WTC11 (cell line): ENCODE data around the gene SPATA9. TPM values are rescaled to one million over a fixed set of nuclear protein-coding genes. Genes with fewer than 3 reads are reported as not detected.

ENCODE experiments used
- ATAC-seq: fragments of 200-7000 bp; cut with Tn5 transposase; 2 replicates; pipeline ENCODE4 v1.10.0; 2021; ENCODE audit warnings: mild to moderate bottlenecking, moderate library complexity
- CTCF ChIA-PET: fragments of 300-600 bp; sonication (Branson Sonifier 250); formaldehyde crosslinking; loops from one replicate; lab custom pipeline; 2021; ENCODE audit warnings: antibody characterized with exemption; lab: Charles Lee
- POLR2A ChIA-PET: fragments of 350-600 bp; sonication (Branson Sonifier 250); formaldehyde crosslinking; loops from one replicate; lab custom pipeline; 2021; ENCODE audit warnings: antibody characterized with exemption; lab: Charles Lee
- DNase-seq: peaks from one replicate; pipeline ENCODE4 v3.0.0; 2021; ENCODE audit warnings: low spot score
- H3K27ac Mint-ChIP-seq: 2 replicates; pipeline ENCODE4 v1.8.0; 2021; ENCODE audit warnings: mixed read lengths
- H3K27me3 Mint-ChIP-seq: 2 replicates; pipeline ENCODE4 v1.8.0; 2021; ENCODE audit warnings: low read depth, mild to moderate bottlenecking, moderate library complexity, mixed read lengths
- H3K36me3 Mint-ChIP-seq: 2 replicates; pipeline ENCODE4 v1.8.0; 2021; ENCODE audit warnings: mixed read lengths
- H3K4me1 Mint-ChIP-seq: 2 replicates; pipeline ENCODE4 v1.8.0; 2022; ENCODE audit warnings: mixed read lengths
- H3K4me3 Mint-ChIP-seq: 2 replicates; pipeline ENCODE4 v1.8.0; 2021; ENCODE audit warnings: mild to moderate bottlenecking, moderate library complexity, mixed read lengths
- H3K9me3 Mint-ChIP-seq: 2 replicates; pipeline ENCODE4 v1.8.0; 2021; ENCODE audit warnings: mixed read lengths
- AR ChIP-seq: fragments of 250-450 bp; sonication (Bioruptor Pico); IDR thresholded peaks from 2 replicates; pipeline ENCODE4 v1.9.0; 2021; ENCODE audit warnings: mild to moderate bottlenecking
- FOXJ3 ChIP-seq: sonication (generic); formaldehyde crosslinking; IDR thresholded peaks from 2 replicates; pipeline ENCODE4 v1.9.0; 2021; ENCODE audit warnings: missing genetic modification reagents, mild to moderate bottlenecking, borderline replicate concordance
- IRF1 ChIP-seq: sonication (generic); formaldehyde crosslinking; IDR thresholded peaks from 2 replicates; pipeline ENCODE4 v1.8.0; 2023; ENCODE audit warnings: missing genetic modification reagents
- MYBL2 ChIP-seq: sonication (generic); formaldehyde crosslinking; IDR thresholded peaks from 2 replicates; pipeline ENCODE4 v1.8.1; 2023; ENCODE audit warnings: mild to moderate bottlenecking, moderate library complexity, missing genetic modification reagents
- NR1H2 ChIP-seq: sonication (generic); formaldehyde crosslinking; IDR thresholded peaks from 2 replicates; pipeline ENCODE4 v1.9.0; 2021; ENCODE audit warnings: mild to moderate bottlenecking, moderate library complexity, missing genetic modification reagents
- RELA ChIP-seq: sonication (generic); formaldehyde crosslinking; IDR thresholded peaks from 2 replicates; pipeline ENCODE4 v1.8.1; 2022; ENCODE audit warnings: missing genetic modification reagents, mild to moderate bottlenecking, borderline replicate concordance
- SOX15 ChIP-seq: fragments of 250-450 bp; sonication (Bioruptor Pico); IDR thresholded peaks from 2 replicates; pipeline ENCODE4 v1.9.0; 2021; ENCODE audit warnings: mild to moderate bottlenecking
- STAT6 ChIP-seq: sonication (generic); formaldehyde crosslinking; conservative IDR thresholded peaks from 2 replicates; pipeline ENCODE4 v1.8.1; 2023; ENCODE audit warnings: mild to moderate bottlenecking, low read depth, missing genetic modification reagents, moderate library complexity
- TP53 ChIP-seq: sonication (generic); formaldehyde crosslinking; IDR thresholded peaks from 2 replicates; pipeline ENCODE4 v1.8.1; 2023; ENCODE audit warnings: mild to moderate bottlenecking, missing genetic modification reagents
- ZNF396 ChIP-seq: fragments of 250-450 bp; sonication (Bioruptor Pico); IDR thresholded peaks from 2 replicates; pipeline ENCODE4 v1.8.0; 2021; ENCODE audit warnings: mild to moderate bottlenecking, moderate library complexity, borderline replicate concordance
- ZNF416 ChIP-seq: fragments of 250-450 bp; sonication (Bioruptor Pico); IDR thresholded peaks from 2 replicates; pipeline ENCODE4 v1.9.0; 2021; ENCODE audit warnings: mild to moderate bottlenecking, inconsistent platforms
- ZNF532 ChIP-seq: fragments of 250-450 bp; sonication (Bioruptor Pico); IDR thresholded peaks from 2 replicates; pipeline ENCODE4 v1.9.0; 2021; ENCODE audit warnings: mild to moderate bottlenecking, borderline replicate concordance
- total RNA-seq: library from RNA; stranded (reverse); gene quantifications from 3 replicates; pipeline ENCODE4 v1.2.3, GENCODE V29; 2021

The SPATA9 gene
- total RNA-seq, 1 experiment from 2014 or later: not detected

GRCh38 chr5:95725937-95726810 is 43.4 kb upstream of the SPATA9 start:
- ChIA-PET CTCF (no interaction called here), POLR2A (no interaction called here)
- ATAC-seq (no peak), DNase-seq (no peak)
- Mint-ChIP-seq H3K27ac (no peak overlapping the region), H3K27me3 (peaks cover 32% of the 10 kb centered on the region), H3K9me3 (no peaks in the 10 kb centered on the region), H3K4me1 (peaks cover 54% of the 10 kb centered on the region), H3K4me3 (no peak overlapping the region), H3K36me3 (no peaks in the 10 kb centered on the region)
- no peak for TF ChIP-seq RELA (CRISPR knock-in tag)

- DNase-seq (no peak), ATAC-seq (no peak)
- H3K4me3 Mint-ChIP-seq: no peak overlapping the region
- ChIA-PET POLR2A (no interaction called here), CTCF (no interaction called here)
- no peak overlapping the region for H3K27ac Mint-ChIP-seq
- no peaks in the 10 kb centered on the region for H3K9me3 Mint-ChIP-seq
- H3K27me3 Mint-ChIP-seq: peaks cover 26% of the 10 kb centered on the region
- H3K4me1 Mint-ChIP-seq: peaks cover 53% of the 10 kb centered on the region
- TF ChIP-seq STAT6 (CRISPR knock-in tag): no peak
- TF ChIP-seq MYBL2 (CRISPR knock-in tag): no peak
- no peak for TF ChIP-seq ZNF396 (CRISPR knock-in tag)
- no peak for TF ChIP-seq ZNF532 (CRISPR knock-in tag)
- H3K36me3 Mint-ChIP-seq: no peaks in the 10 kb centered on the region
These were observed 42.5 kb upstream of the SPATA9 start for GRCh38 chr5:95725071-95725820.

- CTCF ChIA-PET: interaction anchor here (1.2 kb wide), 1 partner anchor 77 kb away, joined by 8 read pairs; the partner anchor contains the start of gene RFESD
- Mint-ChIP-seq H3K9me3 (no peaks in the 10 kb centered on the region), H3K27ac (no peak overlapping the region), H3K27me3 (peaks cover 13% of the 10 kb centered on the region), H3K4me1 (peaks cover 41% of the 10 kb centered on the region), H3K36me3 (no peaks in the 10 kb centered on the region), H3K4me3 (no peak overlapping the region)
- POLR2A ChIA-PET: no interaction called here
- ATAC-seq: peak; percentile 90
- DNase-seq: no peak
- TF ChIP-seq ZNF532 (CRISPR knock-in tag): no peak
- no peak for TF ChIP-seq SOX15
- TF ChIP-seq IRF1: no peak
- TF ChIP-seq AR (CRISPR knock-in tag): no peak
- no peak for TF ChIP-seq TP53
- no peak for TF ChIP-seq FOXJ3
- no peak for TF ChIP-seq ZNF416 (CRISPR knock-in tag)
- TF ChIP-seq NR1H2: no peak
These were observed 41.0 kb upstream of the SPATA9 start for GRCh38 chr5:95723632-95724369.
